Ovary (tissue), 9 donors: ENCODE data around the gene FCGR3A. TPM values are rescaled to one million over a fixed set of nuclear protein-coding genes. Genes with fewer than 3 reads are reported as not detected.
"Not testable (repeated sequence)": the region's sequence is repeated elsewhere in the genome, so short reads cannot be mapped to it uniquely, and the experiment has no call there.

Experiments used
- DNase-seq, 5 donors: peaks; one replicate each; pipeline ENCODE4 v3.0.0-alpha.2; 2019 to 2020
- H3K27ac ChIP-seq, 2 donors: fragments of 200-600 bp; one replicate each; pipeline versions ENCODE4 v1.5.1 to v1.8.0; 2019 to 2022
- H3K27me3 ChIP-seq: fragments of 200-600 bp; one replicate; pipeline ENCODE4 v1.8.0; 2022
- H3K36me3 ChIP-seq: fragments of 200-600 bp; sonication (generic); one replicate; pipeline ENCODE4 v1.5.1; 2019
- H3K4me1 ChIP-seq: one replicate; pipeline ENCODE4 v1.8.1; 2013; ENCODE audit warnings: mild to moderate bottlenecking, moderate library complexity; ENCODE audit not compliant: insufficient read depth
- H3K4me3 ChIP-seq: fragments of 200-600 bp; sonication (generic); one replicate; pipeline ENCODE4 v1.5.1; 2017
- H3K9me3 ChIP-seq, 2 donors: fragments of 200-600 bp in 1 of 2; sonication (generic) in 1 of 2; one replicate each; pipeline versions ENCODE4 v1.5.1 to v1.8.1; 2013 to 2019; ENCODE audit warnings: mild to moderate bottlenecking in 1 of 2, moderate library complexity in 1 of 2
- whole genome bisulfite sequencing, 3 donors: extraction: QIAGEN DNeasy Blood & Tissue Kit in 1 of 3; methylation state at CpG; one replicate each; pipeline versions ENCODE4 v1.1.5 to v1.1.7; 2013 to 2017; 5-methylcytosine and 5-hydroxymethylcytosine counted together
- intact Hi-C, 4 donors: fragments of 100-400 bp; cut with DNase I; formaldehyde crosslinking; loops; one replicate each; pipeline versions ENCODE4 v1.11.0 to v1.15.1; 2022 to 2023
- polyA plus RNA-seq, 2 donors: library from polyadenylated mRNA; stranded (reverse); fragments of 200-250 nt in 1 of 2; fragments of 350-450 nt in 1 of 2; fragmentation: Illumina TruSeq in 1 of 2; extraction: RNeasy Lipid Tissue Mini Kit (QIAGEN cat#74804) in 1 of 2; gene quantifications; one replicate each; pipeline ENCODE4 v1.2.3, GENCODE V29; 2013 to 2014
- total RNA-seq, 7 donors: library from RNA; depleted of rRNA in 2 of 7; stranded (reverse); fragments of >200 nt in 2 of 7; fragmentation: NEBNext Ultra II Directional in 3 of 7; extraction: Animal tissue kit (Norgen Biotek cat#: 25700) in 3 of 7; gene quantifications; one replicate each; pipeline versions ENCODE4 v1.1.0 to v1.2.4, GENCODE V29; 2016 to 2023
- TF ChIP-seq, protein P1 (sequence below), 3 donors: fragments of 450-650 bp in 2 of 3; fragments of 200-600 bp in 1 of 3; IDR thresholded peaks; one replicate each; pipeline versions ENCODE4 v1.5.1 to v1.8.0; 2016 to 2022; ENCODE audit warnings: antibody characterized with exemption in 3 of 3, mild to moderate bottlenecking in 1 of 3
- donor health status: DM: no; HTN: no; CAD: no; lungs with moderate emphysema.
- donor health status: DM: no; HTN: no; CAD: no.
- donor health status: Bipolar disorder and iron deficiency.
- donor health status: DM: yes; HTN: yes; CAD: no.
- donor health status: DM: no; HTN: no; CAD: no.
- donor health status: DM: yes; HTN: yes; CAD: no.

FCGR3A gene
- total and polyA plus RNA-seq, 9 donors = 4.7 to 44.3 (median 6.8) TPM

DNA sequence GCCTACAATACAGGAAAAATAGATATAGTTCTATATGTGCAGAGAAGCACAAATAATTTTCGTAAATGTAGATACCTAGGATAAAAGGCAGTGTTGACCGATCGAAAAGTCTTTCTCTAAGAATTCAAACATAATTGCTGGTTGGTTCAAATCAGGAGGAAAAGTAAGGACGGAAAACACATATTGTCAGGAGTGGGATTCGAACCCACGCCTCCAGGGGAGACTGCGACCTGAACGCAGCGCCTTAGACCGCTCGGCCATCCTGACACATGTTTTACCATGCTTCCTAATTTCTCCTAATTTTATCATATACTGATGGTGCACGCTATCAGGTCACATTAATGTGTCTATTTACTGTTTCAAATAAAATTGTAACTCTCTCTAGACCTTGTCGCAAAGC lies 19.5 kb downstream of the FCGR3A start:
- TF ChIP-seq, protein P1, sequence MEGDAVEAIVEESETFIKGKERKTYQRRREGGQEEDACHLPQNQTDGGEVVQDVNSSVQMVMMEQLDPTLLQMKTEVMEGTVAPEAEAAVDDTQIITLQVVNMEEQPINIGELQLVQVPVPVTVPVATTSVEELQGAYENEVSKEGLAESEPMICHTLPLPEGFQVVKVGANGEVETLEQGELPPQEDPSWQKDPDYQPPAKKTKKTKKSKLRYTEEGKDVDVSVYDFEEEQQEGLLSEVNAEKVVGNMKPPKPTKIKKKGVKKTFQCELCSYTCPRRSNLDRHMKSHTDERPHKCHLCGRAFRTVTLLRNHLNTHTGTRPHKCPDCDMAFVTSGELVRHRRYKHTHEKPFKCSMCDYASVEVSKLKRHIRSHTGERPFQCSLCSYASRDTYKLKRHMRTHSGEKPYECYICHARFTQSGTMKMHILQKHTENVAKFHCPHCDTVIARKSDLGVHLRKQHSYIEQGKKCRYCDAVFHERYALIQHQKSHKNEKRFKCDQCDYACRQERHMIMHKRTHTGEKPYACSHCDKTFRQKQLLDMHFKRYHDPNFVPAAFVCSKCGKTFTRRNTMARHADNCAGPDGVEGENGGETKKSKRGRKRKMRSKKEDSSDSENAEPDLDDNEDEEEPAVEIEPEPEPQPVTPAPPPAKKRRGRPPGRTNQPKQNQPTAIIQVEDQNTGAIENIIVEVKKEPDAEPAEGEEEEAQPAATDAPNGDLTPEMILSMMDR (IDR thresholded peaks at IDR 0.05) = peak in 1 of 3 donors; percentile 17
- DNase-seq = peak; percentile 69 to 84 (median 80)
- not testable (repeated sequence) for H3K9me3 ChIP-seq, H3K36me3 ChIP-seq, H3K27me3 ChIP-seq, H3K4me1 ChIP-seq
- intact Hi-C loops = loop anchor here in 1 of 4 donors (10.0 kb wide), 1 partner anchor 135 kb away; no protein-coding TSS in a partner anchor
- peak overlapping the region; percentile 87 for H3K4me3 ChIP-seq
- 1% methylated on average over 13 of the region's 13 CpGs for whole genome bisulfite sequencing, 3 donors
- H3K27ac ChIP-seq = peak overlapping the region; percentile 79 to 98

DNA sequence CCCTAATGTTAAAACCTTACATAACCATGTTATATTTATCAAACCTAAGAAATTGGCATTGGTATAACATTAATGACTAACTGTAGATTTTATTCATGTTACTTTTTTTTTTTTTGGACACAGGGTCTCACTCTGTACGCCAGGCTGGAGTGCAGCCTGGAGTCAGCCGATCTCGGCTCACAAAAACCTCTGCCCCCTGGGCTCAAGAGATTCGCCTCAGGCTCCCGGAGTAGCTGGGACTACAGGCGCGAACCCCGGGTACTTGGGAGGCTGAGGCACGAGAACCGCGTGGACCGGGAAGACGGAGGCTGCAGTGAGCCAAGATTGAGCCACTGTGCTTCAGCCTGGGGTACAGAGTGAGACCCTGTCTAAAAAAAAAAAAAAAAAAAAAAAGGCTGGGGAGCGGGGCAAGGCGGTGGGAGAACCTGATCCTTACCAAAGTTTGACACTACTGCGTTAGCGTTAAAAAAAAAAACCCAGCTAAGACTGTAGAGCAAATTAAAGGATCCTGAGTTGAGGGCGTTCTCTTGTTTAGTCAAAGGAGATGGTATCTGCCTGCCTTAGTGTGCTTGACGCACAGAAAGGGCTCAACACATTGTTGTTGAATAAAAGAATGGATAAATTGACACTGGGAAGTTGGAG lies 20.0 kb downstream of the FCGR3A start:
- H3K27me3 ChIP-seq, DNase-seq, H3K36me3 ChIP-seq, H3K27ac ChIP-seq, H3K4me1 ChIP-seq, H3K9me3 ChIP-seq: not testable (repeated sequence)
- intact Hi-C loops = loop anchor here in 2 of 4 donors (10.0 kb wide), 2 partner anchors 125 to 135 kb away; no protein-coding TSS in a partner anchor
- 18 to 25% (median 23%) methylated on average over 19 of the region's 19 CpGs for WGBS, 3 donors
- H3K4me3 ChIP-seq = peak overlapping the region; percentile 87

GRCh38 chr1:161528550-161528949 lies 21.1 kb downstream of the FCGR3A start:
- not testable (repeated sequence) for H3K27me3 ChIP-seq, H3K4me1 ChIP-seq, DNase-seq, H3K4me3 ChIP-seq, H3K27ac ChIP-seq, H3K9me3 ChIP-seq, H3K36me3 ChIP-seq
- intact Hi-C loops = loop anchor here in 1 of 4 donors (10.0 kb wide), 1 partner anchor 124 kb away; no protein-coding TSS in a partner anchor
- WGBS, 3 donors = 31 to 51% (median 41%) methylated on average over 3 of the region's 3 CpGs

GRCh38 chr1:161525918-161526317 lies 23.7 kb downstream of the FCGR3A start:
- 74 to 85% (median 83%) methylated on average over 6 to 7 of the region's 7 CpGs for WGBS, 3 donors
- DNase-seq, H3K4me3 ChIP-seq, H3K27me3 ChIP-seq, H3K4me1 ChIP-seq, H3K9me3 ChIP-seq, H3K27ac ChIP-seq, H3K36me3 ChIP-seq: not testable (repeated sequence)
- intact Hi-C loops = loop anchor here in 1 of 4 donors (10.0 kb wide), 1 partner anchor 121 kb away; no protein-coding TSS in a partner anchor

- H3K27ac ChIP-seq, H3K36me3 ChIP-seq, H3K4me1 ChIP-seq, H3K9me3 ChIP-seq, H3K27me3 ChIP-seq: not testable (repeated sequence)
- DNase-seq = peak in 1 of 5 donors; percentile 36
- intact Hi-C loops = loop anchor here in 1 of 4 donors (10.0 kb wide), 1 partner anchor 121 kb away; no protein-coding TSS in a partner anchor
- H3K4me3 ChIP-seq = peak overlapping the region; percentile 43
- WGBS, 3 donors = 38 to 62% (median 53%) methylated on average over 14 to 18 of the region's 23 CpGs
Measured at GRCh38 chr1:161525321-161525720, 24.3 kb downstream of the FCGR3A start.

DNA sequence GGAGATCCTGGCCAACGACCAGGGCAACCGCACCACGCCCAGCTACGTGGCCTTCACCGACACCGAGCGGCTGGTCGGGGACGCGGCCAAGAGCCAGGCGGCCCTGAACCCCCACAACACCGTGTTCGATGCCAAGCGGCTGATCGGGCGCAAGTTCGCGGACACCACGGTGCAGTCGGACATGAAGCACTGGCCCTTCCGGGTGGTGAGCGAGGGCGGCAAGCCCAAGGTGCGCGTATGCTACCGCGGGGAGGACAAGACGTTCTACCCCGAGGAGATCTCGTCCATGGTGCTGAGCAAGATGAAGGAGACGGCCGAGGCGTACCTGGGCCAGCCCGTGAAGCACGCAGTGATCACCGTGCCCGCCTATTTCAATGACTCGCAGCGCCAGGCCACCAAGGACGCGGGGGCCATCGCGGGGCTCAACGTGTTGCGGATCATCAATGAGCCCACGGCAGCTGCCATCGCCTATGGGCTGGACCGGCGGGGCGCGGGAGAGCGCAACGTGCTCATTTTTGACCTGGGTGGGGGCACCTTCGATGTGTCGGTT lies 24.8 kb downstream of the FCGR3A start:
- not testable (repeated sequence) for H3K4me1 ChIP-seq, H3K27me3 ChIP-seq, H3K9me3 ChIP-seq, H3K36me3 ChIP-seq
- peak in 2 of 5 donors; percentile 45 to 55 for DNase-seq
- Histone ChIP-seq H3K27ac (peak overlapping the region; percentile 38 to 59), H3K4me3 (peak overlapping the region; percentile 43)
- WGBS, 3 donors = 3 to 16% (median 6%) methylated on average over 17 to 42 of the region's 55 CpGs
- intact Hi-C loops = loop anchor here in 1 of 4 donors (10.0 kb wide), 1 partner anchor 120 kb away; no protein-coding TSS in a partner anchor
